ENCODE data around the gene GALR3. TPM values are rescaled to one million over a fixed set of nuclear protein-coding genes. Genes with fewer than 3 reads are reported as not detected.

The GALR3 gene
- total RNA-seq, 1 donor from 2014 or later: not detected

DNA sequence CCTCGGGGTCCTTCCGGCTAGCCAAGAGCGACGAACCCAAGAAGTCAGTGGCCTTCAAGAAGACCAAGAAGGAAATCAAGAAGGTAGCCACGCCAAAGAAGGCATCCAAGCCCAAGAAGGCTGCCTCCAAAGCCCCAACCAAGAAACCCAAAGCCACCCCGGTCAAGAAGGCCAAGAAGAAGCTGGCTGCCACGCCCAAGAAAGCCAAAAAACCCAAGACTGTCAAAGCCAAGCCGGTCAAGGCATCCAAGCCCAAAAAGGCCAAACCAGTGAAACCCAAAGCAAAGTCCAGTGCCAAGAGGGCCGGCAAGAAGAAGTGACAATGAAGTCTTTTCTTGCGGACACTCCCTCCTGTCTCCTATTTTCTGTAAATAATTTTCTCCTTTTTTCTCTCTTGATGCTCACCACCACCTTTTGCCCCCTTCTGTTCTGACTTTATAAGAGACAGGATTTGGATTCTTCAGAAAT lies 17.3 kb upstream of the GALR3 start:
- DNase-seq (ENCODE audit: low spot score): no peak
- Mint-ChIP-seq H3K4me3 (ENCODE audit: unreplicated experiment) (peak overlapping the region; percentile 90), H3K27me3 (ENCODE audit: unreplicated experiment) (peaks cover 11% of the 10 kb centered on the region), H3K4me1 (ENCODE audit: unreplicated experiment) (peaks cover 28% of the 10 kb centered on the region), H3K36me3 (ENCODE audit: low read depth, unreplicated experiment) (peaks cover 4% of the 10 kb centered on the region), H3K27ac (ENCODE audit: unreplicated experiment) (peak overlapping the region; percentile 34), H3K9me3 (ENCODE audit: unreplicated experiment) (no peaks in the 10 kb centered on the region)
- TF ChIP-seq CTCF (IDR thresholded peaks at IDR 0.05; ENCODE audit: unreplicated experiment): no peak

- peak overlapping the region; percentile 34 for H3K27ac Mint-ChIP-seq (ENCODE audit: unreplicated experiment)
- DNase-seq (ENCODE audit: low spot score): peak; percentile 35
These were observed 16.5 kb upstream of the GALR3 start for GRCh38 chr22:37806409-37807333.

DNA sequence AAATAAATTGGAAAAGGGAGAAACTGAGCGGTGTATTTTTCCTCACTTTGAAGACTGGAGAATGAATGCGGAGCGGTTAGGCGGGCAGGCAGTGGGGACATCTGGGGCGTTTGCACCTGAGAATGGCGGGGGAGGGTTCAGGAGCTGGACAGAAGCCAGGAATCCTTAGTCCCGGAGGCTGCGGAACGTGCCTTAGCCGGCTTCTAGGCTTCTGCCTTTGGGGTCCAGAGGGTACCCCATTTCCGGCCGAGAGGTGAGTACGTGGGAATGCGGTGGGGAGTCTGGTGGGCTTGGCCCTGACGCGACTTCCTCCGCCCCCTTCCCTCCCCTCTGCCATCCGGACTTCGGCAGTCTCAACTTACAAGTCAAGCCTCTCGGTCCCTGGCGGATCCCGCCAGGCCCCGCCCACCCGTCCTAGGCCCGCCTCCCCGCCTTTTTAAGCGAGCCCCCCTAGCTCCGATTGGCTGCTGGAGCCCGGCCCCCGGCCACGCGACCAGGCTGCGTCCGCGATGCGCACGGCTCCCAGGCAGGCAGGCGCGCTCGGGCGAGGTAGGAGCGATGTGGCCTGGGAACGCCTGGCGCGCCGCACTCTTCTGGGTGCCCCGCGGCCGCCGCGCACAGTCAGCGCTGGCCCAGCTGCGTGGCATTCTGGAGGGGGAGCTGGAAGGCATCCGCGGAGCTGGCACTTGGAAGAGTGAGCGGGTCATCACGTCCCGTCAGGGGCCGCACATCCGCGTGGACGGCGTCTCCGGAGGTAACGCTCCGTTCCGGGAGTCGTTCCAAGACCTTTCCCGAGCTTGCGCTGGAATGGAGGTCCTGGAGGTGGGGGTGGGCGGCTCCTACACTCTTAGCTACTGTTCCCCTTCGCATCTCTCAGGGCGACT lies 15.5 kb upstream of the GALR3 start, which contains the start of gene GCAT:
GCAT (plus strand) TSS at position 525 of the 884 bp plus-strand sequence; CDS start at position 559, 34 bp downstream.
- peak within 1 kb of the TSS; percentile 90 for H3K4me3 Mint-ChIP-seq (ENCODE audit: unreplicated experiment)
- peak; percentile 91 for DNase-seq (ENCODE audit: low spot score)
- no peak within 1 kb of the TSS for H3K27ac Mint-ChIP-seq (ENCODE audit: unreplicated experiment)
- TF ChIP-seq CTCF (IDR thresholded peaks at IDR 0.05; ENCODE audit: unreplicated experiment): no peak
- H3K36me3 Mint-ChIP-seq (ENCODE audit: low read depth, unreplicated experiment): peaks cover 4% of the 10 kb centered on the region
- peaks cover 28% of the 10 kb centered on the region for H3K4me1 Mint-ChIP-seq (ENCODE audit: unreplicated experiment)
- no peaks in the 10 kb centered on the region for H3K9me3 Mint-ChIP-seq (ENCODE audit: unreplicated experiment)
- H3K27me3 Mint-ChIP-seq (ENCODE audit: unreplicated experiment): peaks cover 13% of the 10 kb centered on the region

More at GRCh38 chr22:37806409-37807333, 16.5 kb upstream of the GALR3 start:
- Mint-ChIP-seq H3K27me3 (ENCODE audit: unreplicated experiment) (peaks cover 11% of the 10 kb centered on the region), H3K36me3 (ENCODE audit: low read depth, unreplicated experiment) (peaks cover 4% of the 10 kb centered on the region), H3K4me1 (ENCODE audit: unreplicated experiment) (peaks cover 28% of the 10 kb centered on the region), H3K9me3 (ENCODE audit: unreplicated experiment) (no peaks in the 10 kb centered on the region), H3K4me3 (ENCODE audit: unreplicated experiment) (peak overlapping the region; percentile 90)
- TF ChIP-seq CTCF (IDR thresholded peaks at IDR 0.05; ENCODE audit: unreplicated experiment): no peak

- no peak overlapping the region for H3K27ac Mint-ChIP-seq (ENCODE audit: unreplicated experiment)
- H3K27me3 Mint-ChIP-seq (ENCODE audit: unreplicated experiment): peaks cover 11% of the 10 kb centered on the region
- peak overlapping the region; percentile 86 for H3K4me3 Mint-ChIP-seq (ENCODE audit: unreplicated experiment)
- H3K36me3 Mint-ChIP-seq (ENCODE audit: low read depth, unreplicated experiment): peaks cover 4% of the 10 kb centered on the region
- no peak for TF ChIP-seq CTCF (IDR thresholded peaks at IDR 0.05; ENCODE audit: unreplicated experiment)
- no peak for DNase-seq (ENCODE audit: low spot score)
- peaks cover 22% of the 10 kb centered on the region for H3K4me1 Mint-ChIP-seq (ENCODE audit: unreplicated experiment)
- H3K9me3 Mint-ChIP-seq (ENCODE audit: unreplicated experiment): no peaks in the 10 kb centered on the region
These were observed 14.9 kb upstream of the GALR3 start for GRCh38 chr22:37808294-37808657.
